ENCODE data around the gene TAF6L.
"Not testable (repeated sequence)": the region's sequence is repeated elsewhere in the genome, so short reads cannot be mapped to it uniquely, and the experiment has no call there.

Gene TAF6L

DNA sequence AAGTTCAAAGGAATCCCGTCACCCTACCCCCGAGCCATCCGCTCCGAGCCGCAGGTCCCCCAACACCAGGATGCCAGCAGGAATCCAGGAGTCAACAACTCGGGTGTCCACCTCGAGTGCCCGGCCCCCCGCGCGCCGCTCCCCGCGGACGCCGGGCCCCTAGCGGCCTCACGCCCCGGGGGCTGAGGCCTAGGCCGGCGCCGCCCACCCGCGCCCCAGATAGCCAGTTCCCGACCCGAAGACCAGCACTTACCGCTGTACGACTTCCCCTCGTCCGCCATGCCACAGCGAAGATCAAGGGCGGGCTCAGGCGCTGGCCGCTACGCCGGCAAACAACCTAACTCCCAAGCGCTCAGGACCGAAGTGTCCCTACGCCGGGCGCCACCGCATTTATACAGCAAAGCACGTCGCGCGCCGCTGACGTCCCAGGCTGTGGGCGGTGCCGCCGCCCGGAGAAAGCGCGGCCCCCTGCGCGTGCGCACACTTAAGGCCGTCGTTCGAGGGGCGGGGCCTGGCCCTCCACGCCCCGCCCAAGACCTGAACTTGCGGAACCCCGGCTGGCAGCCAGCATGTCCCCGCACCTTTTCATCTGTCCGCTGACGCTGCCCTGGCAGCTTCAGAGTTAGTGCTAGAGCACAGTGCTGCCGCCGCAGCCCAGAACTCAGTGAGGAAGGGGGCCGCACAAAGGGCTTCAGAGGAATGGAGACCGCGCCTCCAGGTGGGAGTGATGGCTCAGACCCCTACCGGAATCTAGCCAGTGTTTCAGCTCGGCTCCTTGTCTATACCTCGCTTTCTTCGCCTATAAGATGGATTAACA is 34.1 kb downstream of the TAF6L start, which contains the start of gene NXF1:
Gene NXF1, minus strand, starts transcription at position 365 of the 817 bp plus-strand sequence. Its CDS starts 84 bp downstream, at position 281.
- DNase-seq (ENCODE audit: low read depth): peak; percentile 97

DNA sequence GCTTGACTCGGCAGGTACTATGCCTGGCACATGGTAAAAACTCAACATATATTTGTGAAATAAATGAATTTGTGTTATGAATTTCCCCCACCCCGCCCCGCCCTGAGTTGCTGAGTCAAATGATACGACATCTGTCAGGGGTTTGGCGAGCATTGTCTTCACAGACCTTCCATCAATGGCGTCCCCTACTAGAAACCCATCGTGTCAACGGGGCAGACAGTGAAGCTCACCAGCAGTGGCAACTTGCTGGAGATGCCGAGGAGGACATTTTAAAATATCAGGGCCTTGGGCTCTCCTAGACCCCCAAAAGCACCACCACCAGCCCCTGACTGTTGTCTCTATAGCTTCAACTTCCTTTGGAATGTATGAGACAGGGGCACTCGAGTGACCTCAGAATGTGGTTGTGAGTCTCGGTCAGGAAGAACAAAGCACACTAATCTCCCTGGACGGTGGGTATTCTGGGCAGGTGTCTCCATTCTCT is 34.8 kb downstream of the TAF6L start:
- no peak for DNase-seq (ENCODE audit: low read depth)

GRCh38 chr11:62806611-62807121 is 35.5 kb downstream of the TAF6L start:
- DNase-seq (ENCODE audit: low read depth): no peak

- no peak for DNase-seq (ENCODE audit: low read depth)
These were observed 39.6 kb downstream of the TAF6L start for GRCh38 chr11:62810748-62811147.

- DNase-seq (ENCODE audit: low read depth): no peak
These were observed 40.5 kb downstream of the TAF6L start for GRCh38 chr11:62811659-62812058.

- DNase-seq (ENCODE audit: low read depth): no peak
These were observed 45.4 kb downstream of the TAF6L start for GRCh38 chr11:62816557-62816956.

- DNase-seq (ENCODE audit: low read depth): no peak
These were observed 45.9 kb downstream of the TAF6L start for GRCh38 chr11:62817129-62817528.

GRCh38 chr11:62823677-62824076 is 52.5 kb downstream of the TAF6L start:
- no peak for DNase-seq (ENCODE audit: low read depth)

DNA sequence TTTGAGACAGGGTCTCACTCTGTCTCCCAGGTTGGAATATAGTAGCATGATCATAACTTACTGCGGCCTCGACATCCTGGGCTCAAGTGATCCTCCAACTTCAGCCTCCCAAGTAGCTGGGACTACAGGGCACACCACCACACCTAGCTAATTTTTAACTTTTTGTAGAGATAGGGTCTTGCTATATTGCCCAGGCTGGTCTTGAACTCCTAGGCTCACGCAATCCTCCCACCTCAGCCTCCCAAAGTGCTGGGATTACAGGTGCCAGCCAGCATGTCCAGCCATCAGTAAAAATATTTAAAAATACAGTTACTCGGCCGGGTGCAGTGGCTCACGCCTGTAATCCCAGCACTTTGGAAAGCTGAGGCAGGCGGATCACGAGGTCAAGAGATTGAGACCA is 56.9 kb downstream of the TAF6L start:
- not testable (repeated sequence) for DNase-seq (ENCODE audit: low read depth)

DNA sequence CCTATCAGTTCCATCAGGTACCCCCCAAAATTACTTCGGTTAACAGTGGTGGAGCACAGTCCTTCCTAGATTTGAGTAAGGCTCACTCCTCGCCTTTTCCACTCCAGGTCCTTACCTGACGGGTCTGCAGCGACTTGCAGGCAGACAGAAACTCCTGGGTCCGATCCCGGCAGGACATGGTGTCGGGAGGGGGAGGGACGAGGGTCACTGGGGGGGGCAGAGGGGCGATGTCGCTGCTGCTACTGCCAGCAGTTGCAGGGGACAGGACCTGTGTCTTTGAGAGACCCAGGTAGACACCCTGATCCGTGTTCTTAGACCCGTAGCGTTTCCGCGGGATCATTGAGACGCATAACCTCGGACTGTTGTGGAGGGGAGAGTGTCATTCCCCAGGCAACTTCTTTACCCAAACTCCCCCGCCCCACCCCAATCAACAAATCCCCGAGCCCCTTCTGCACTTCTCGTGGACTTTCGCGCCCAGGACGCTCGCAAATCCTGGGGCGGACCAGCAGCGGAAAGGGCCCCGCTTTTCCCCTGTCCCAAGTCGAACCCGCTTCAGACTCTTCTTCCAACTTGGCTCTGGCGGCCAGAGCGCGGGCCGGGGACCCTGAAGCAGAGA is 59.8 kb downstream of the TAF6L start:
- DNase-seq (ENCODE audit: low read depth): no peak

DNA sequence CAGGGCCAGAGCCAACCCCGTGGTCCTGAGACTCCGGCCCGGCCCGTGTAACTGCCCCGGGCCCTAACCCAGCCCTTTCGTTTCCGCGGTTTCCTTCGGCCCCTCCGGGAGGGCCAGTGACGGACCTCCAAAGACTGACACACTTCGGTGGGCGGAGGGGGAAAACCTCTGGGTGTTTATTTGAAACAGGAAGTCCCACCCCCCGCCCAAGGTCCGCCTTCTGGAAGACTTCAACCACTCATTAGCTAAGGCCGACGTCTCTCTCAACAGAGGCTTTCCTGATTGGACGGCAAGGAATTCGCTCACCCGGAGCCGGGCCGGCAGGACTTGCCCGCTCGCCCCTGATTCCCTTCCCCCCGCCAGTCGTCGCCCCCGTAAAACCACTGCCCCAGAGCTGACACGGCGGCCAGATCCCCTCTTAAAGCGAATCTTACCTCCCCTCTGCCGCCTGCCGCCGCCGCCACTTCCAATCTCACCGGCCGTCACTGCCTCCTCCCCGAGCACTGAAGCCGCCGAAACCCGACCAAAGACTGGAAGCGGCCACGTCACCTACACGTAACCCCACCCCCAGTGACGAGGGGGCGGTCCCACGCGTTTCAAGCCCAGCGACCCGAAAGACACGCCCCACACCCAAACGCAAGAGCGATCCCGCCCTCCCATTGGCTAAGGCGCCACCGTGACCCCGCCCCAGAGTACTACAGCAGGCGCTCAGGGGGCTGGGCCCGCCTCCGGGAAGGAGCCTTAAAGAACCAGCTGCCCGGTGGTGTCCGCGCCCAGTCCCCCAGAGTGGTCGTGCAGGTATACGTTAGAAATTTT is 60.5 kb downstream of the TAF6L start, which contains the start of gene STX5:
Gene STX5, minus strand, starts transcription at position 532 of the 816 bp plus-strand sequence. CDS start 808 bp downstream, outside the sequence.
- DNase-seq (ENCODE audit: low read depth): peak; percentile 97

- no peak for DNase-seq (ENCODE audit: low read depth)
These were observed 61.4 kb downstream of the TAF6L start, which contains the start of gene TEX54 for GRCh38 chr11:62832336-62833234. TEX54 (minus strand) TSS chr11:62832841.

DNA sequence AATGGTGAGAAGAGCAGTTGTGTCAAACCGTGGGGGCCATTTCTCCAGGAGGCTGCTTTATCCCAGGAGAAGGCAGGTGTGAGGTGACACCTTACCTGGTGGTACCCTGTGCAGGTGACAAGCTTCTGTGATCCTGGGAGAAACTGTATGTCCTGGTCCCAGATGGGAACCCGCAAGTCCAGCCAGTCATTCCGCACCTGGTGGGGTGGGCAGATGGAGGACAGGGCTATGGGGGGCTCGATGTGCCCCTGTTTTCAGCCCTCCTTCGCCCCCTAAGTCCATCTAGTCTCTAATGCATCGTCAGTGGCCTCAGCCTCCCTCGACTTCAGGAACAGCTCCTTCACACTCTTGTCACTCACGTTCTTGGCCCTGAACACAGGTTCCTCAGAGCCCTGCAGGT is 64.1 kb downstream of the TAF6L start:
- no peak for DNase-seq (ENCODE audit: low read depth)
